Thyroid gland (tissue), 4 donors: Measurements from ENCODE around the gene PRKCE.

Experiments used
- CTCF ChIP-seq, 6 experiments: fragments of 200-600 bp in 3 of 6; fragments of 450-650 bp in 3 of 6; sonication (generic) in 3 of 6; IDR thresholded peaks; one replicate each; pipeline ENCODE4 v1.5.1; 2016 to 2019; ENCODE audit warnings: antibody characterized with exemption in 6 of 6, mild to moderate bottlenecking in 2 of 6, inconsistent platforms in 1 of 6, moderate library complexity in 1 of 6
- POLR2A ChIP-seq, 2 donors: fragments of 450-650 bp; IDR thresholded peaks; one replicate each; pipeline ENCODE4 v1.6.1; 2017; ENCODE audit warnings: antibody characterized with exemption in 2 of 2, mild to moderate bottlenecking in 2 of 2, moderate library complexity in 1 of 2

GRCh38 chr2:46002507-46002883, 351.0 kb downstream of the PRKCE start:
- TF ChIP-seq CTCF (IDR thresholded peaks at IDR 0.05), result no peak
- TF ChIP-seq POLR2A (IDR thresholded peaks at IDR 0.05), result no peak
